T follicular helper cell (primary cell): Measurements from ENCODE around the gene ANXA5.

Experiments
- DNase-seq: peaks from one replicate; pipeline ENCODE4 v3.0.0-alpha.2; 2020; ENCODE audit warnings: low read depth

ANXA5 gene

GRCh38 chr4:121642876-121643585 is 53.7 kb downstream of the ANXA5 start:
- DNase-seq = no peak

GRCh38 chr4:121642292-121642691 is 54.5 kb downstream of the ANXA5 start:
- DNase-seq = no peak

GRCh38 chr4:121633653-121634052 is 63.1 kb downstream of the ANXA5 start:
- no peak for DNase-seq

GRCh38 chr4:121632636-121633035 is 64.1 kb downstream of the ANXA5 start:
- DNase-seq = no peak
